H1 (cell line): ENCODE measurements around the gene PAX8. TPM values are rescaled to one million over a fixed set of nuclear protein-coding genes. Genes with fewer than 3 reads are reported as not detected.

Source experiments
- CTCF ChIA-PET: fragments of 300-600 bp; sonication (Branson Sonifier 250); formaldehyde crosslinking; loops from one replicate; lab custom pipeline; 2021; ENCODE audit not compliant: partially characterized antibody; lab: Charles Lee
- POLR2A ChIA-PET: fragments of 300-600 bp; sonication (Branson Sonifier 250); formaldehyde crosslinking; loops from one replicate; lab custom pipeline; 2021; ENCODE audit warnings: inconsistent platforms; ENCODE audit not compliant: partially characterized antibody; lab: Charles Lee
- DNase-seq, 2 experiments: peaks; one replicate each; pipeline versions ENCODE4 v3.0.0 to v3.0.0-alpha.2; 2010 to 2022; ENCODE audit warnings: low spot score in 2 of 2, low read depth in 1 of 2, mixed read lengths in 1 of 2
- FAIRE-seq: peaks from 2 replicates; lab custom pipeline; 2011; peaks lifted over from hg19 to GRCh38; lab: Jason Lieb, UNC
- H2AFZ ChIP-seq: 2 replicates; pipeline ENCODE4 v1.8.1; 2012; ENCODE audit warnings: low read length, inconsistent platforms
- H2AK5ac ChIP-seq: 2 replicates; pipeline ENCODE4 v1.6.1; 2013; ENCODE audit warnings: low read depth, low read length
- H2BK120ac ChIP-seq: replicated peaks from 2 replicates; pipeline ENCODE3; 2013; ENCODE audit warnings: low read depth, low read length, inconsistent platforms
- H2BK12ac ChIP-seq: 2 replicates; pipeline ENCODE4 v1.6.1; 2013; ENCODE audit warnings: low read depth, low read length
- H2BK15ac ChIP-seq: 2 replicates; pipeline ENCODE4 v1.6.1; 2013; ENCODE audit warnings: low read length
- H2BK20ac ChIP-seq: 2 replicates; pipeline ENCODE4 v1.6.1; 2013; ENCODE audit warnings: low read length
- H2BK5ac ChIP-seq: 2 replicates; pipeline ENCODE4 v1.6.1; 2013; ENCODE audit warnings: low read depth, low read length
- H3K14ac ChIP-seq: 2 replicates; pipeline ENCODE4 v1.6.1; 2013; ENCODE audit warnings: inconsistent platforms; ENCODE audit not compliant: insufficient read length
- H3K18ac ChIP-seq: 2 replicates; pipeline ENCODE4 v1.6.1; 2013; ENCODE audit warnings: low read length; ENCODE audit errors: extremely low read depth
- H3K23ac ChIP-seq: 2 replicates; pipeline ENCODE4 v1.6.1; 2013; ENCODE audit warnings: inconsistent platforms; ENCODE audit not compliant: insufficient read length
- H3K23me2 ChIP-seq: 2 replicates; pipeline ENCODE4 v1.6.1; 2013; ENCODE audit warnings: low read depth, low read length
- H3K27ac ChIP-seq: 2 replicates; pipeline ENCODE4 v1.6.1; 2011; ENCODE audit warnings: low read depth, low read length, inconsistent platforms
- H3K27me3 ChIP-seq, 4 experiments: replicated peaks in 1 of 4; 1 replicate in 1 of 4; 2 replicates in 3 of 4; pipeline versions ENCODE4 v1.6.1 to v1.8.1; 2011 to 2013; ENCODE audit warnings: low read length in 3 of 4, mild to moderate bottlenecking in 3 of 4, inconsistent platforms in 2 of 4, mixed read lengths in 2 of 4, moderate library complexity in 1 of 4; ENCODE audit not compliant: control insufficient read depth in 3 of 4, insufficient read depth in 3 of 4; ENCODE audit errors: extremely low read depth in 1 of 4
- H3K36me3 ChIP-seq, 4 experiments: 2 replicates each; pipeline versions ENCODE4 v1.6.1 to v1.8.1; 2011 to 2013; ENCODE audit warnings: mild to moderate bottlenecking in 4 of 4, low read length in 3 of 4, moderate library complexity in 2 of 4, control low read depth in 1 of 4, inconsistent platforms in 1 of 4; ENCODE audit not compliant: insufficient read depth in 4 of 4, control insufficient read depth in 2 of 4
- H3K4ac ChIP-seq: replicated peaks from 2 replicates; pipeline ENCODE3; 2013; ENCODE audit warnings: low read length, low read depth, mixed read lengths, inconsistent platforms; ENCODE audit not compliant: insufficient read length
- H3K4me1 ChIP-seq, 4 experiments: replicated peaks in 1 of 4; 1 replicate in 1 of 4; 2 replicates in 3 of 4; pipeline versions ENCODE4 v1.6.1 to v1.8.1; 2011 to 2013; ENCODE audit warnings: low read length in 3 of 4, inconsistent platforms in 2 of 4, mixed read lengths in 1 of 4; ENCODE audit not compliant: insufficient read depth in 4 of 4, control insufficient read depth in 3 of 4
- H3K4me2 ChIP-seq, 2 experiments: 2 replicates each; pipeline versions ENCODE4 v1.6.1 to v1.8.1; 2011 to 2013; ENCODE audit warnings: low read depth in 2 of 2, low read length in 2 of 2, control low read depth in 1 of 2, inconsistent platforms in 1 of 2, mild to moderate bottlenecking in 1 of 2; ENCODE audit not compliant: insufficient read depth in 1 of 2
- H3K4me3 ChIP-seq, 4 experiments: fragments of 200-600, 300-600 bp in 1 of 4; sonication (generic), shearing (Covaris generic), sonication (Bioruptor Twin) in 1 of 4; 2 replicates each; pipeline versions ENCODE4 v1.5.1 to v1.8.1; 2011 to 2016; ENCODE audit warnings: low read length in 4 of 4, low read depth in 3 of 4, control low read depth in 2 of 4, inconsistent platforms in 2 of 4, mild to moderate bottlenecking in 2 of 4, mixed read lengths in 1 of 4, moderate library complexity in 1 of 4; ENCODE audit not compliant: insufficient read depth in 2 of 4; ENCODE audit errors: extremely low read depth in 1 of 4
- H3K56ac ChIP-seq: replicated peaks from 2 replicates; pipeline ENCODE3; 2013; ENCODE audit warnings: low read depth, mild to moderate bottlenecking, mixed read lengths, low read length, inconsistent platforms; ENCODE audit not compliant: insufficient read length
- H3K79me1 ChIP-seq: 2 replicates; pipeline ENCODE4 v1.6.1; 2013; ENCODE audit warnings: low read depth, low read length, control low read depth
- H3K79me2 ChIP-seq, 2 experiments: 2 replicates each; pipeline versions ENCODE4 v1.6.1 to v1.8.1; 2012 to 2013; ENCODE audit warnings: low read length in 2 of 2, mild to moderate bottlenecking in 2 of 2, inconsistent platforms in 1 of 2; ENCODE audit not compliant: insufficient read depth in 2 of 2, control insufficient read depth in 1 of 2
- H3K9ac ChIP-seq, 4 experiments: replicated peaks in 1 of 4; 1 replicate in 1 of 4; 2 replicates in 3 of 4; pipeline versions ENCODE4 v1.6.1 to v1.8.1; 2011 to 2013; ENCODE audit warnings: low read depth in 3 of 4, low read length in 3 of 4, control low read depth in 2 of 4, mild to moderate bottlenecking in 2 of 4, moderate library complexity in 2 of 4, inconsistent platforms in 1 of 4; ENCODE audit errors: extremely low read depth in 1 of 4
- H3K9me3 ChIP-seq, 2 experiments: 2 replicates each; pipeline versions ENCODE4 v1.6.1 to v1.8.1; 2012 to 2013; ENCODE audit warnings: mild to moderate bottlenecking in 2 of 2, moderate library complexity in 2 of 2, control low read depth in 1 of 2, inconsistent platforms in 1 of 2, low read depth in 1 of 2, low read length in 1 of 2, mixed read lengths in 1 of 2; ENCODE audit not compliant: insufficient read depth in 2 of 2
- H4K20me1 ChIP-seq, 2 experiments: replicated peaks in 1 of 2; 2 replicates each; pipeline versions ENCODE3 to v1.8.1; 2011 to 2013; ENCODE audit warnings: inconsistent platforms in 2 of 2, low read length in 2 of 2, mild to moderate bottlenecking in 1 of 2; ENCODE audit not compliant: insufficient read depth in 2 of 2, control insufficient read depth in 1 of 2
- H4K5ac ChIP-seq: 2 replicates; pipeline ENCODE4 v1.6.1; 2013; ENCODE audit warnings: low read length, low read depth, mixed read lengths, inconsistent platforms; ENCODE audit not compliant: insufficient read length
- H4K8ac ChIP-seq: 2 replicates; pipeline ENCODE4 v1.8.0; 2013; ENCODE audit warnings: mild to moderate bottlenecking, moderate library complexity, low read length, inconsistent platforms; ENCODE audit not compliant: insufficient read depth; ENCODE audit errors: extremely low read depth
- H4K91ac ChIP-seq: replicated peaks from 2 replicates; pipeline ENCODE3; 2013; ENCODE audit warnings: low read length, mixed read lengths, inconsistent platforms; ENCODE audit not compliant: insufficient read length
- EGR1 ChIP-seq: IDR thresholded peaks from 2 replicates; pipeline ENCODE4 v1.6.1; 2011; ENCODE audit warnings: low read depth, low read length, borderline replicate concordance
- NANOG ChIP-seq: IDR thresholded peaks from 2 replicates; pipeline ENCODE4 v1.6.1; 2011; ENCODE audit warnings: low read length, low read depth, mild to moderate bottlenecking, inconsistent platforms; ENCODE audit not compliant: insufficient read depth, poor library complexity, severe bottlenecking
- SIRT6 ChIP-seq: IDR thresholded peaks from one replicate; pipeline ENCODE4 v1.7.1; 2012; ENCODE audit warnings: low read length, inconsistent platforms
- WGBS, 2 experiments: shearing (Covaris generic) in 1 of 2; methylation state at CpG; one replicate each; pipeline versions ENCODE4 v1.1.6 to v1.1.7; 2013 to 2015; ENCODE audit warnings: low lambda C conversion rate in 2 of 2, mixed read lengths in 2 of 2, inconsistent platforms in 1 of 2, low coverage in 1 of 2, missing lambda C conversion rate in 1 of 2; ENCODE audit not compliant: insufficient replicate concordance in 2 of 2, insufficient coverage in 1 of 2, insufficient read length in 1 of 2; ENCODE audit errors: extremely low coverage in 1 of 2, missing lambda C conversion rate in 1 of 2; 5-methylcytosine and 5-hydroxymethylcytosine counted together
- polyA plus RNA-seq, 7 experiments: library from polyadenylated mRNA; depleted of rRNA in 3 of 7; stranded (reverse) in 5 of 7; unstranded in 2 of 7; fragments of >200 nt in 5 of 7; fragments of 200-250 nt in 2 of 7; gene quantifications; 1 replicate in 5 of 7; 2 replicates in 1 of 7; 4 replicates in 1 of 7; pipeline versions ENCODE4 v1.2.1 to v1.2.3, GENCODE V29; 2011 to 2013; ENCODE audit warnings: missing spikeins in 2 of 7, mixed read lengths in 2 of 7
- total RNA-seq: library from RNA; stranded (reverse); fragmentation: NEBNext Ultra II Directional; extraction: Animal tissue kit (Norgen Biotek cat#: 25700); gene quantifications from 2 replicates; pipeline ENCODE4 v1.2.1, GENCODE V29; 2021
- TF ChIP-seq, protein P1 (sequence below): IDR thresholded peaks from 2 replicates; pipeline ENCODE4 v1.6.1; 2012; ENCODE audit warnings: low read length, inconsistent platforms

PAX8 gene
- total and polyA plus RNA-seq, 2 of the 8 experiments (the other 6 are each of a cell fraction or from before 2014, with no cell fraction given), result 0.02 TPM; not detected in 1

DNA sequence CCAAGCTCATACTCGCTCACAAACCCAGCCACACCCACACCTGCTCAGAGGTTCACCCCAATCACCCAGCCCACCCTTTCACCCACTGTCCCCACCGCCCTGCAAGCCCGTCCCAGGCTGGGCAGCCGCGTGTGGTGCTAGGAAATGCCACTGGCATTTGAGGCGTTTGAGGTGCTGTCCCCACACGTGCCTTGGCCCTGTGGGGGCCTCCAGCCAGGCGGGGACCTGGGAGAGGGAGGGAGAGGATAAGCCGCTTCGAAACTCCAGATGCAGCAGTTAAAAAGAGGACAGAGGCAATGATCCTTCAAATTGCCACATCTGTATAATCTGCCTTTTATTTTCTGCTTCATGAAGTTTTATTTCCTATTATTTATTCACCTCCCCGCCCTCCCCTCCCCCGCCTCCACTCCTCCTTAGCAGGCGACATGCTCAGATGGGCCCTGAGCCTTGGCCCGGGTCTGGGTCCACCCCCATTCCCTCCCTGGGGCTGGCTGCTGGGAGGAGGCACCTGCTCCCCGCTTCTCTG lies 69.0 kb downstream of the PAX8 start:
- no peak overlapping the region for H2AK5ac ChIP-seq
- H4K8ac ChIP-seq, result no peak overlapping the region
- CTCF ChIA-PET, result interaction anchor here (1.0 to 5.1 kb wide), 5 partner anchors 7 to 181 kb away, joined by 3 to 43 read pairs (median 4); no protein-coding TSS in a partner anchor
- FAIRE-seq, result no peak
- no peak overlapping the region for H3K9ac ChIP-seq
- no peak overlapping the region for H3K4ac ChIP-seq
- H3K14ac ChIP-seq, result no peak overlapping the region
- H3K27ac ChIP-seq, result no peak overlapping the region
- no peak overlapping the region for H2AFZ ChIP-seq
- H4K5ac ChIP-seq, result no peak overlapping the region
- H3K23ac ChIP-seq, result no peak overlapping the region
- no peak overlapping the region for H2BK120ac ChIP-seq
- H2BK15ac ChIP-seq, result no peak overlapping the region
- H2BK12ac ChIP-seq, result no peak overlapping the region
- no peak overlapping the region for H3K4me3 ChIP-seq
- no peak overlapping the region for H4K91ac ChIP-seq
- no peaks in the 10 kb centered on the region for H3K23me2 ChIP-seq
- no peak overlapping the region for H3K4me2 ChIP-seq
- 0 out of 2 replicates have a peak overlapping the region, but pooled peaks have one; percentile 4 for H3K18ac ChIP-seq
- H2BK20ac ChIP-seq, result no peak overlapping the region
- POLR2A ChIA-PET, result no interaction called here
- H4K20me1 ChIP-seq, result no peaks in the 10 kb centered on the region
- no peaks in the 10 kb centered on the region for H3K79me2 ChIP-seq
- no peak for DNase-seq
- no peaks in the 10 kb centered on the region for H3K36me3 ChIP-seq
- H3K9me3 ChIP-seq, result no peaks in the 10 kb centered on the region
- H2BK5ac ChIP-seq, result no peak overlapping the region
- no peaks in the 10 kb centered on the region for H3K79me1 ChIP-seq
- no peak overlapping the region for H3K56ac ChIP-seq
- H3K27me3 ChIP-seq, result peaks cover 0 to 3% (median 0%) of the 10 kb centered on the region in 4 experiments; a peak in 1 of 7 replicates
- H3K4me1 ChIP-seq, result peaks cover 0 to 2% (median 0%) of the 10 kb centered on the region in 4 experiments; a peak in 2 of 7 replicates
- 83% methylated on average over 8 of the region's 15 CpGs; no CpG with 5 or more reads in 1 of the 2 experiments for WGBS, 2 experiments
- TF ChIP-seq SIRT6 (no peak), NANOG (no peak), EGR1 (no peak)
- TF ChIP-seq, protein P1, sequence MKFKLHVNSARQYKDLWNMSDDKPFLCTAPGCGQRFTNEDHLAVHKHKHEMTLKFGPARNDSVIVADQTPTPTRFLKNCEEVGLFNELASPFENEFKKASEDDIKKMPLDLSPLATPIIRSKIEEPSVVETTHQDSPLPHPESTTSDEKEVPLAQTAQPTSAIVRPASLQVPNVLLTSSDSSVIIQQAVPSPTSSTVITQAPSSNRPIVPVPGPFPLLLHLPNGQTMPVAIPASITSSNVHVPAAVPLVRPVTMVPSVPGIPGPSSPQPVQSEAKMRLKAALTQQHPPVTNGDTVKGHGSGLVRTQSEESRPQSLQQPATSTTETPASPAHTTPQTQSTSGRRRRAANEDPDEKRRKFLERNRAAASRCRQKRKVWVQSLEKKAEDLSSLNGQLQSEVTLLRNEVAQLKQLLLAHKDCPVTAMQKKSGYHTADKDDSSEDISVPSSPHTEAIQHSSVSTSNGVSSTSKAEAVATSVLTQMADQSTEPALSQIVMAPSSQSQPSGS, result no peak
